Right lung (tissue), 5 donors: Measurements from ENCODE around the gene PIK3R2. TPM values are rescaled to one million over a fixed set of nuclear protein-coding genes. Genes with fewer than 3 reads are reported as not detected.
A peak's percentile ranks its signal among the peaks of the same experiment; 100 is the strongest.
"Not testable (repeated sequence)": the region's sequence is repeated elsewhere in the genome, so short reads cannot be mapped to it uniquely, and the experiment has no call there.

ENCODE experiments used
- DNase-seq, 2 donors: peaks; one replicate each; pipeline ENCODE4 v3.0.0-alpha.2; 2013
- polyA plus RNA-seq, 5 donors: library from polyadenylated mRNA; unstranded; fragments of 120-200 nt; gene quantifications; one replicate each; pipeline versions ENCODE4 v1.2.1 to v1.2.3, GENCODE V29; 2013; ENCODE audit warnings: inconsistent platforms in 1 of 5, low replicate concordance in 1 of 5; ENCODE audit not compliant: insufficient read length in 5 of 5, insufficient read depth in 1 of 5

Gene PIK3R2
- polyA plus RNA-seq, 5 donors, result 20.7 to 57.0 (median 27.6) TPM

DNA sequence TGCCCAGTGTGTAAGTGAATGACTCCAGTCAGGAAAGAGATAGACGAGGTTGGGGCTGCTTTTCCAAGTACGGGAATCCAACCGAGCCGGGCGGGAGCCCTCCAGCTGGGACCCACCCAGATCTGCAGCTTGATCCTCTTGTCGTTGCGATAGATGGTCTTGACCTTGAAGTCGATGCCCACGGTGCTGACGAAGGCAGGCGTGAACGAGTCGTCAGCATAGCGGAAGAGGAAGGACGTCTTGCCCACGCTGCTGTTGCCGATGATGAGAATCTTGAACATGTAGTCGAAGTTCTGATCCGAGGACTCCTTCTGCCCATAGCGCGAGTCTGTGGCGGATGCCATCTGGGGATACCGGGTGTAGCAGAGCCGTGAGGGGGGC, 49.4 kb downstream of the PIK3R2 start:
- DNase-seq, result no peak

- peak in 1 of 2 donors; percentile 23 for DNase-seq
Observed at GRCh38 chr19:18202778-18203407, 49.9 kb downstream of the PIK3R2 start.

- DNase-seq, result peak; percentile 15 to 18
Observed at GRCh38 chr19:18203408-18203862, 50.5 kb downstream of the PIK3R2 start.

DNA sequence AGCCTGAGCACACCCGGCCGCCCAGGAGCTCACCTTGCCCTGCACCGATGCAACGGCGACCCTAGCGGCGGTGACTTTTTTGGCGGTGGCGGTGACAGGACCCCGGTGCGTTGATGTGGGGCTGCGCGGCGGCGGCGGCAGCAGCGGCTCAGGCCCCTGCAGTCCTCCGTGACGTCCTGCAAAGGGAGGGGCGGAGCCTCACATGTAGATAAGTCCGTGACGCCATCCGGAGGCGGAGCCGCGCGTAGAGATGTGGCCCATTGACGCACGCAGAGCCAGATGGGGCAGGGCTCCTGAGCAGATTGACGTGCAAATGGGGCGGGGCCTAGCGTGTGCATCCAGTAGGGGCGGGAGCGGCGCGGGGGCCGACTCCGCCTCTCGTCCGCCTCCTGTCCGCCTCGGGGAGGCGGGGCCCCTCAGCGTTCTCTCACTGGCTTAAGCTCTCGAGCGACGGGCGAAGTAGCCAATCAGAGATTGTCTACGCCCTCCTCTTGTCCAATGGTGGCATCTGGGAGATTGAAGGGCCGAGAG, 51.0 kb downstream of the PIK3R2 start, which contains the start of gene RAB3A:
Gene RAB3A (minus strand): TSS at position 180 of the 531 bp plus-strand sequence. CDS start 1,302 bp downstream, outside the sequence.
- peak; percentile 100 for DNase-seq

- DNase-seq, result peak in 1 of 2 donors; percentile 81
Observed at GRCh38 chr19:18204394-18205199, 51.6 kb downstream of the PIK3R2 start.

DNA sequence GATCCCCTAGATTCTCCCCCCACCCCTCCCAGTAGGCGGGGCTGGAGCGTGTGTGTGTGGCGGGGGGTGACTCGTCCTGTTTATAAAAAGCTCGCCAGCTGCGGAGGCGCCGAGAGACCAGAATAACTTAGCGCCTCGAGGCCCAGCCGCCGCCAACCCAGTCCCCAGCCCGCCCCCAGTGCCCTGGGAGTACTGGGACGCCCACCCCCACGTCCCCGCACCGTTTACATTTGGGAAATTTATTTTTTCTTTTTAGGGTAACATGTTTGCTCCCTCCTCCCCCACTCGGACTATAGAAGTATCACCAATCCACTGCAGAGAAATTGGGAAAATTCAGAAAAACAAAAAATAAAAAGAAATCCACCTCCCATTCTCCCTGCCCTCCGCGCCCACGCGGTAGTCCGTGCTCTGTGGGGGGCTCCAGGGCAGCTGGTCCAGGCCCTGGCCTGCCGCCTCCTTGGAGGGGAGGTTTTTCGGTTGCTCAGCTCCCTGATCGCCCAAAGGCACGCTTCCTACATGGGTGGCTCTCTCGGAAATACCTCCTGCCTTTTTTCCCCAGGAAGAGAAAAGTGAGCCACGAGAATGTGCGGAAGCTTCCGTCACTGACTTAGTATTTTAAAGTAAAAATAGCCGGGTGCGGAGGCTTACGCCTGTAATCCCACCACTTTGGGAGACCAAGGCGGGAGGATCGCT, 52.4 kb downstream of the PIK3R2 start:
- DNase-seq, result peak; percentile 38 to 82

- no peak for DNase-seq
Observed at GRCh38 chr19:18206018-18206417, 53.1 kb downstream of the PIK3R2 start.

GRCh38 chr19:18208098-18208951, 55.4 kb downstream of the PIK3R2 start:
- peak; percentile 81 to 87 for DNase-seq

DNA sequence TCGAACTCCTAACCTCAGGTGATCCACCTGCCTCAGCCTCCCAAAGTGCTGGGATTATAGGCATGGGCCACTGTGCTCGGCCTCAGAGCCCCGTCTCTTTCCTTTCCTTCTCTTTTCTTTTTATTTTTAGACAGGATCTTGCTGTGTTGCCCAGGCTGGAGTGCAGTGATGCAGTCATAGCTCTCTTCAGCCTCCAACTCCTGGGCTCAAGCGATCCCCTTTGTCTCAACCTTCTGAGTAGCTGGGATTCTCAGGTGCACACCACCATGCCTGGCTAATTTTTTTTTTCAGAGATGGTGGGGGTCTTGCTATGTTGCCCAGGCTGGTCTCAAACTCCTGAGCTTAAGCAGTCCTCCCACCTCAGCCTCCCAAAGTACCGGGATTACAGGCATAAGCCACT, 56.9 kb downstream of the PIK3R2 start:
- DNase-seq, result not testable (repeated sequence)

GRCh38 chr19:18211683-18212082, 58.7 kb downstream of the PIK3R2 start:
- DNase-seq, result no peak

DNA sequence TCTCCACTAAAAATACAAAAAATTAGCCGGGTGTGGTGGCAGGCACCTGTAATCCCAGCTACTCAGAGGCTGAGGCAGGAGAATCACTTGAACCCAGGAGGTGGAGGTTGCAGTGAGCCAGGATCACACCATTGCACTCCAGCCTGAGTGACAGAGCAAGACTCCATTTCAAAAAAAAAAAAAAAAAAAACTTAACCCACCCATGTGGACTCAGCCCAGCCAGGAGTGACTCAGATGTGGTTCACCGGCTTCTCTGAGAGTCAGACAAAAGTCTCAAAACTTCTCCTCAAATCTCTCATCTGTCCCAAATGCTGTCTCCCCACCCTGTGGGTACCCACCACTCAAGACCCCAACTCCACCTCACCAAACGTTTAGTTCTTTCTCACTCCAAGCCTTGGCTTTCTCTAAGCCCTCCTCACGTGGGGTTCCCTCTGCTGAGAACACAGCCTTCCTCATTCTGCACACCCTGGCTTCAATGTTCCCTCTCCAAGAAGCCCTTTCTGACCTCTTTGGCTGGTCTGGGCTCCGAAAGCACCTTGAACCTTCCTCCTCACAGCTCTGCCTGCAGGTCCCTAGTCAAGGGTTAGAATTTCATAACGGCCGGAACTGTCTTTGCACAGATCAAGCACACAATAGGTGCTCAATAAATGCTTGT, 61.9 kb downstream of the PIK3R2 start:
- DNase-seq, result no peak

DNA sequence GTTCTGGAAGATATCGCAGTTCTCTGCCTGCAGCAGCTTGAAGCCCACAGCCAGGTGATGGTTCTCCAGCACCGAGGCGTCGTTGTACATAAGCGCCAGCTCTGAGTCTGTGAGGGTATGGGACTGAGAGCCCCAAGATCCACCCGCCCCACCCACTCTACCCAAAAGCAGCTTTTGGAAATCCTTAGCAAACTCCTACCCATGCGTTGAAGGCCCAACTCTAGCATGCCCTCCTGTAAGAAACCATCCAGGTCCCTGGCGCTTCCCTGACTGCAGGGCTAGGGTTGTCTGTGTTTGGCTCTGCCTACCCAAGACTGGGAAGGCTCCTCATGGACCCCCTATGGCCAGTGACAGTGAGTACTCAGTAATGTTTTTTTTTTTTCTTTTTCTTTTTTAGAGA, 63.8 kb downstream of the PIK3R2 start:
- no peak for DNase-seq

DNA sequence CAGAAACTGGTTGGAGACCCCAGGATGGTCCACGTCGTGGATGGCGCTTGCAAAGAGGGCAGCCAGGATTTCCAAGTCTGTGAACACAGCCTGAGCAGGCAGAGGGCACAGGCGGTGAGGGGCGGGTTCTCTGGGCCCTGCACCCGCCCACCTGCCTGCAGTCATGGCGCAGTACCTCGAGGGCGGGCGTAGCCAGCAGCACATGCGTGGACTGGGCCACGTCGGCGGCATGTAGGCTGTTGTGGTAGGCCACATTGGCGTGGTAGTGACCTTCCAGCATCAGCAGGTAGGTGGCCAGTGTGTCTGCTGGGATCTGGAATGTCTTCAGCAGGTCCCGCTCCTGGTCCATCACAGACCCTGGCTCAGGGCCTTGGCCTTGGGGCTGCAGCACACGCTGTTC, 65.2 kb downstream of the PIK3R2 start:
- DNase-seq, result no peak

DNA sequence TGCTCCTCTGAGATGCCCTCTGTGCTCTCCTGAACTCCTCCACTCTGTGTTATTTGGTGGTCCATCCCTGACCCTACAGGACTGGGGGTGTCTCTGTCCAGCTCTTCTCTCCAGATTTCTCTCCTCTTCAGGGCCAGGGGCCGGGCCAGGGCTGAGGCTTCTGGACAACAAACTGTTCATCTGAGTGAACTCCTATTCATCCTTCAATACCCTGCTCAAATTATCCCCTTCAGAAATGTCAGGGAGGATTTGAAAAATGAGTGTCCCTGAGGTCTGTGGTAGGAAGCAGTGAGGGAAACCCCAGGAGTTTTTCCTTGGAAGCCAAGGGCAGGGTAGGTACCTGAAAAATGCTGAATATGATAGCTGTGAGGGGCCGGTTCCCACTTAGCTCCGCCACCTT, 65.6 kb downstream of the PIK3R2 start:
- no peak for DNase-seq

Other genes starting within 250 kb of the PIK3R2 start
- 10 to 100 TPM; 36.0 to 90.2 (median 46.2) TPM for gene CCDC124, start 220.1 kb upstream of the PIK3R2 start, polyA plus RNA-seq
- 1 to 10 TPM; 1.5 to 2.7 (median 1.8) TPM for gene KCNN1, start 186.1 kb upstream of the PIK3R2 start, polyA plus RNA-seq
- 10 to 100 TPM in 2 of 5 donors, 1 to 10 TPM in 3; 7.4 to 13.5 (median 8.8) TPM for gene ARRDC2, start 145.0 kb upstream of the PIK3R2 start, polyA plus RNA-seq
- gene IL12RB1, start 66.2 kb upstream of the PIK3R2 start, polyA plus RNA-seq, result under 1 TPM; 0.31 to 0.63 (median 0.53) TPM
- gene MAST3, start 55.4 kb upstream of the PIK3R2 start, polyA plus RNA-seq, result 10 to 100 TPM in 1 of 5 donors, 1 to 10 TPM in 4; 3.8 to 10.3 (median 6.1) TPM
- gene IFI30, start 20.6 kb downstream of the PIK3R2 start, polyA plus RNA-seq, result 10 to 100 TPM in 3 of 5 donors, 1 to 10 TPM in 2; 9.1 to 25.8 (median 10.9) TPM
- 10 to 100 TPM in 1 of 5 donors, 1 to 10 TPM in 4; 5.2 to 10.4 (median 6.3) TPM for gene MPV17L2, start 40.1 kb downstream of the PIK3R2 start, polyA plus RNA-seq
- 1 to 10 TPM; 3.0 to 6.2 (median 5.3) TPM for gene RAB3A, start 50.9 kb downstream of the PIK3R2 start, polyA plus RNA-seq
- 1 to 10 TPM; 1.3 to 3.3 (median 1.9) TPM for gene PDE4C, start 73.3 kb downstream of the PIK3R2 start, polyA plus RNA-seq
- 1 to 10 TPM; 3.7 to 9.3 (median 6.7) TPM for gene IQCN, start 121.3 kb downstream of the PIK3R2 start, polyA plus RNA-seq
- gene JUND, start 128.5 kb downstream of the PIK3R2 start, polyA plus RNA-seq, result 100 to 1,000 TPM in 2 of 5 donors, 10 to 100 TPM in 3; 44.7 to 152 (median 94.6) TPM
- 100 to 1,000 TPM in 1 of 5 donors, 10 to 100 TPM in 4; 73.3 to 103 (median 79.9) TPM for gene LSM4, start 169.9 kb downstream of the PIK3R2 start, polyA plus RNA-seq
- 10 to 100 TPM; 13.0 to 25.3 (median 20.2) TPM for gene PGPEP1, start 187.4 kb downstream of the PIK3R2 start, polyA plus RNA-seq
- gene GDF15, start 233.0 kb downstream of the PIK3R2 start, polyA plus RNA-seq, result 10 to 100 TPM; 17.9 to 43.4 (median 21.5) TPM
- 1 to 10 TPM in 4 of 5 donors, under 1 TPM in 1; 0.80 to 2.3 (median 1.6) TPM for gene LRRC25, start 244.5 kb downstream of the PIK3R2 start, polyA plus RNA-seq